ENCODE measurements around the gene CACNA1G.

- TF ChIP-seq POLR2AphosphoS5 (IDR thresholded peaks at IDR 0.05; ENCODE audit: low read depth, low read length) (no peak), SIN3A (IDR thresholded peaks at IDR 0.05; ENCODE audit: borderline replicate concordance, insufficient read depth, low read length) (no peak), TAF1 (IDR thresholded peaks at IDR 0.05; ENCODE audit: borderline replicate concordance, insufficient read depth, low read length) (no peak), REST (IDR thresholded peaks at IDR 0.05; ENCODE audit: insufficient read depth in 1 of 2, low read depth in 2 of 2, low read length in 2 of 2) (no peak)
Observed at GRCh38 chr17:50635732-50635981, 75.1 kb downstream of the CACNA1G start.

All from PFSK-1 (cell line).